ENCODE measurements around the gene ARID1A.

- TF ChIP-seq CTCF (IDR thresholded peaks at IDR 0.05): no peak
- TF ChIP-seq POLR2A (IDR thresholded peaks at IDR 0.05): no peak
These were observed 118.6 kb downstream of the ARID1A start for GRCh38 chr1:26814377-26814776.

Measured in heart left ventricle (tissue), 13 donors.